HUDEP-2 (cell line): ENCODE measurements around the gene BCAS3.
"Not testable (repeated sequence)": the region's sequence is repeated elsewhere in the genome, so short reads cannot be mapped to it uniquely, and the experiment has no call there.

Experiments used
- DNase-seq, 76 experiments: peaks; one replicate each; lab custom pipeline; 2025; ENCODE audit not compliant: unreplicated experiment in 76 of 76; lab: John Stamatoyannopoulos, UW

BCAS3 gene

DNA sequence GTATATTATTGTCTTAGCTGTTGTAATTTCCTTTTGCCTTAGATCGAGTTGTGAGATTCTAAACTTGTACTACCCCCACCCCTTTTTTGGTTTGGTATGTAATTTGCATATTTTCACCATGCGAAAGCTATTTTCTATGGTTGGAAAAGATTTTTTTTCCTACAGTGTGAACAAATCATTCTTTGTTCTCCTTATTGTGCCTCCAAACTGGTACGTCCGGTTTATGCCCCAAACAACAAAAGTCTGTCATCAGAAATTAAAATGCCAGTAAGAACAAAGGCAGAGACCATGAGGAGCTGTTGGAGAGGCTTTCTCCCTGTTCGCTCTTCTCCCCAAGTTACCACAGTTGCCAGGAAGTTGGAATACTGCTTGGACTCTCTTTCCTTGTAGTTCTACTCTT, 66.1 kb downstream of the BCAS3 start:
- no peak for DNase-seq

DNA sequence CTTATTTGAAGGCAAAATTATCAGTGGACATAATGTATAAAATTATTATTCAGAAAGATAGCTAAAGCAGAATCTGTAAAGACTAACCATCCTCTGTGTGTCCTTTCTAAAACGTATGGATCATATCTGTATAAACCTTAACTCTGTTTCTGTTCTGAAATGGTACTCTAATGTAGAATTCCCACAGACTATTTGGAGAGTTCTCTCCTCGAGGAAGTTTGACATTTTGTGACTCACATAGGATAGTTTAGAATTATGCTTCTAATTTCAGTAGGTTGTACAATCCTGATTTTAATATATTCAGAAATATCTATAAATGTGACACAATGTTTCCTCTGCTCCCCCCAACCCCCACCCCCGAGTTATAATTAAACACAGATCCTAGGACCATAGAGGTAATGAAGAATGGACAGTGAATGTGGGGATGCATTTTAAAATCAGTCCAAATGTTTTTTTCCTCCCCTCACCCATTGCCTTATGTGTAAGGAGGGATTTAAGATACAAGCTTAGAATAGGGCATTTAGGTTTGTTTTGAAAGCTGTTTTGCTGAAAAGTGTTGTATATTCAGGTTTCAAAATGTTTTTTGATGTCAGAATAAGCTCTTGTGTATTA, 66.8 kb downstream of the BCAS3 start:
- no peak for DNase-seq

DNA sequence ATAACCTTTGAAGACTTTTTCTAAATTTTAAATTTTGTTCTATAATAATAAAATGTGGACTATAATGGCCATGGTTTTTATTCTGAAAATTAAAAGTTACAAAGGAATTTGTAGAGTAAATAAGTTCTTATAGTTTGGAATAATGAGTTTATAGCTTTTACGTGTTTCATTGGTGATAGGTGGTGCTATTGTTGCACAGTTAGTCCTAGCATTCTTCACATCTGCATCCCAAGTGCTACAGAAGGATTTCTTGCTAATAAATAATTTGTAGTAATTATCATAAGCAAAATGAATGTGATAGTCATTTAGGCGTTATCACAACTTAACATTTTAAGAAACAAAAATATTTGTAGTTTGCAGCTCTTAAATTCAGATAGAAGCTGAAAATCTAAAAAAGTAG, 67.9 kb downstream of the BCAS3 start:
- no peak for DNase-seq

DNA sequence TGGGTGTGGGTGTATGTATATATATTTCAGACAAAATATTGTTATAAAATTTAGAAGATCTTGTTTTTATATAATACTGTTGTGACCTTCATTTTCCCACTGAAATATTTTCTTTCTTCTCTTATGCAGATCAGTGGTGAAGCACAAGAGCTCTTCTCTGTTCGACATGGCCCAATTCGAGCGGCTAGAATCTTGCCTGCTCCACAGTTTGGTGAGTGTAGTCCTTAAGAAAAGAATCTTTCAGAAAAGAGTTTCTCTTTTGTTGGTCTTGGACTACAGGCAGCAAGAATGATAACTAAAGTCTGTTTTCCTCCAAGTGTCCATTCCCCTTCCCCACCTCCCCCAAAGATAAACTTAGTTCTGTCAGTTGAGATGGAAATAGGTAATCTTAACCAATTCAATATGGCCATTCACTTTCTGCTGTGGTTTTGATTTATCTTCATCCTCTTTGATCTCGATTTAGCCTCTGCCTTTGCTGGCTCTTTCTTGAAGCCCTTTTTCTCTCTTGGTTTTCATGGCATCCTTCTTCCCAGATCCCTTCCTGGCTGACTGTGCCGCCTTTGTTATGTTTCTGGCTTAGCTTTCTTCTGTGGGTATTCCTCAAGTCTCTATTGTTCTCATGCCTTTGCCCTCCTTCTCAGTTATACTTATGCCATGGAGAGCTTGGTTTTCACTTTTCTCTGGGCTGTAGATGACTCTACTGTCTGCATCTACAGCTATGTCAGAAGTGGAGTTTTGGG, 69.6 kb downstream of the BCAS3 start:
- no peak for DNase-seq

DNA sequence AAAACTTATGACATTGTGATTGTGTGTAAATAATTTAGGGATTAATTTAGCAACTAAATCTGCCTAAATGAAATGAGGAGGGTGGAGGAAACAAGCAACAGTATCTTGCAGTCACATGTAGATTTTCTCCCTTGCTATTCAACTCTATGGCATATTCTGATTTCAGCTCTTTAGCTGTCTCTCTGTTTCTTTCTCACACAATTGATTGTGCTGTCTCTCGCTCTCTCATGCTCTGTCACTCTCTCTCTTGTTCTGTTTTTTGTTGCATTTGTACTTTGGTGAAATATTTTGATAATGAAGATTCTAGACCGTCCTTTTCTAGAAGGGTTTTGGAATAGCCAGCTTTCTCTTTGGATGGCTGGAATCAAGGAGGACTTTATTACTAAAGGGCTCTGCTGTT, 70.6 kb downstream of the BCAS3 start:
- DNase-seq = no peak

DNA sequence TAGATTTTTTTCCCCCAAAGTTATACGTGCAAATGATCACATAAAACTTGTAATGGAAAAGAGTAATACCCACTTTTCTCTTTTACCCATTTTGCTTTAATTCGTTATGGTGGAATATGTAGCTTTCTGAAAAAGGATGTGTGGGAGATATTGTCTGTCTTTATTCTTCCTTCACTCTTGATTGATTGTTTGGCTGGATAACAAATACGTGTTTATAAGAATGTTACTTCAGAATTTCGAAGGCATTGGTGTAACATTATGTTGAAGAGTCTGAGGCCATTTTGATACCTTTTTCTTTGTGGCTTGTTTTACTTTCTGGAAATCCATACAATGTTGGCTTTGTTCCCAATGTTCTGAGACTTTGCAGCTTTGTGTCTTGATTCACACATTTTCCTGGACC, 71.4 kb downstream of the BCAS3 start:
- no peak for DNase-seq

DNA sequence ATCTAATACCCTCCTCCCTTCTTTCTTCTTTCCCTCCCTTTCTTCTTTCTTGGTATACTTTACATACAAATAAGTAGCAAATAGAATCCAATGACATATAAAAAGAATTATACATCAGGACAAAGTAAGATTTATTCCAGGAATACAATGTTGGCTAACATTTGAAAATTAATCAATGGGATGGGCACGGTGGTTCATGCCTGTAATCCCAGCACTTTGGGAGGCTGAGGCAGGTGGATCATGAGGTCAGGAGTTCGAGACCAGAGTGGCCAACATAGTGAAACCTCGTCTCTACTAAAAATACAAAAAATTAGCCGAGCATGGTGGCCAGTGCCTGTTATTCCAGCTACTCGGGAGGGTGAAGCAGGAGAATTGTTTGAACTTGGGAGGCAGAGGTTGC, 72.1 kb downstream of the BCAS3 start:
- DNase-seq = no peak

DNA sequence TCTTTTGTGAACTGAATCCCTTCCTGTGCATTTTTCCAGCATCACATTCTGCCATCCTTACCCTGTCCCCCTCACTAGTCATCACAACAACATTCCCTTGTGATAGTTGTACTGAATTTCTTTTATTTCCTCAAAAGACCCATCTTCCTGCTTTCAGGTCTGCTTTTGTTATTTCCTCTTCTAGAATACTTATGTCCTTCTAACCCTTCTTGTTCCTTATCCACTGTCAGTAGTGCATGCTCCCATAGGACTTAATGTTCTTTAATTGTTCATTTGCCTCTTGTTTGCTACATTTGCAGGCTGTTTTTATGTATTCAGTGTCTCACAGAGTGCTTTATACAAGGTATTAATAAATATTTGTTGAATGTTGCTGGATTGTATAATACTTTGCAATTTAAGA, 73.0 kb downstream of the BCAS3 start:
- DNase-seq = no peak

DNA sequence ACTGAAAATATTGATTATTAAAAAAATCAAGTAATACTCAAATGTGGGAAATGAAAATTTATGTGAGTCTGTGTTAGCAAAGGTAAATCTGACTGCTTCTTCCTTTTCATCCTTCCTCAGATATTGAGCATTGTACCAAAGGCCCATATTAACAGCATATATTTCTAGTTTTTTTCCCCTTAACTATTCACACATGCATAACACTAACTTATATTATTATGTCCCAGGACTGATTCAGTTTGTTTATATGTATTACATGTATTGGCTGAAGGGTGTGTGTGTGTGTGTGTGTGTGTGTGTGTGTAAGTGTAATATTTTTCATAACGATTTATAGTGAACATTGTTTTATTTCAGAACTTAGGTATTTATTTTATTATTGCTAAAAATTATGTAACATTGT, 74.2 kb downstream of the BCAS3 start:
- no peak for DNase-seq

DNA sequence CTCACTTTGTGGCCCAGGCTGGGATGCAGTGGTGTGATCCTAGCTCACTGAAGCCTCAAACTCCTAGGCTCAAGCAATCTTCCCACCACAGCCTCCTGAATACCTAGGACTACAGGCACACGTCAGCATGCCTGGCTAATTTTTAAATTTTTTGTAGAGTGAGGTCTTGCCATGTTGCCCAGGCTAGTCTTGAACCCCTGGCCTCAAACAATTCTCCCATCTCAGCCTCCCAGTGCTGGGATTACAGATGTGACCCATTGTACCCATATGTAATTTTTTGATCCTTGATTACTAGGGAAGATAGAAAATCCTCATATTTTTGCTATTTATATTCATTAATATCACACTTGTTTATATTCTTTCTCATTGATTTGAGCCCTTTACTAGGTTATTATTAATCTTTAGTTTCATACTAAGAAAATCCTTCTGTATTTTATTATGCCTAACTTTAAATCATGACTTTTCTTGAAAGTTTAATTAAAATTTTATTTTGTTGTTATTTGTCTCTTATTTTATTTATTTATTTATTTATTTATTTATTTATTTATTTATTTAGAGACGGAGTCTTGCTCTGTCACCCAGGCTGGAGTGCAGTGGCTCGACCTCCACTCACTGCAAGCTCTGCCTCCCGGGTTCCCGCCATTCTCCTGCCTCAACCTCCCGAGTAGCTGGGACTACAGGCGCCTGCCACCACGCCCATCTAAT, 75.4 kb downstream of the BCAS3 start:
- no peak for DNase-seq

DNA sequence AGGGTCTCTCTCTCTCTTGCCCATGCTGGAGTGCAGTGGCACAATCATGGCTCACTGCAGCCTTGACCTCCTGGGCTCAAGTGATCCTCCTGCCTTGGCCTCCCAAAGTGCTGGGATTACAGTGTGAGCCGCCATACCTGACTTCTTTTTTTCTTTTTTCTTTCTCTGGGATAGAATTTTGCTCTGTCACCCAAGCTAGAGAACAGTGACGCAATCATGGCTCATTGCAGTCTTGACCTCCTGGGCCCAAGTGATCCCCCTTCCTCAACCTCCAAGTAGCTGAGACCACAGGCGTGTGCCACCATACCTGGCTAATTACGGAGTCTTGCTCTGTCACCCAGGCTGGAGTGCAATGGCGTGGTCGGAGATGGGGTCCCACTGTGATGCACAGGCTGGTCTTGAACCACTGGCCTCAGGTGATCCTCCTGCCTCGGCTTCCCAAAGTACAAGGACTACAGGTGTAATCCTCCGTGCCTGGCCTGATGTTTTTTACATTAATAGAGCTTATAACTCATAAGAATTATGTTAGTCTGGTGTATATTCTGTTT, 76.5 kb downstream of the BCAS3 start:
- DNase-seq = no peak

DNA sequence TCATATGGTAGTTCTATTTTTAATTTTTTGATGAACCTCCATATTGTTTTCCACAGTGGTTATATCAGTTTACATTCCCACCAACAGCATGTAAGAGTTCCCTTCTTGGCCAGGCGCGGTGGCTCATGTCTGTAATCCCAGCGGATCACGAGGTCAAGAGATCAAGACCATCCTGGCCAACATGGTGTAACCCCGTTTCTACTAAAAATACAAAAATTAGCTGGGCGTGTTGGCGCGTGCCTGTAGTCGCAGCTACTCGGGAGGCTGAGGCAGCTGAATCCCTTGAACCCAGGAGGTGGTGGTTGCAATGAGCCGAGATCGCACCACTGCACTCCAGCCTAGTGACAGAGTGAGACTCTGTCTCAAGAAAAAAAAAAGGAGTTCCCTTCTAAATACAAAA, 79.1 kb downstream of the BCAS3 start:
- not testable (repeated sequence) for DNase-seq

DNA sequence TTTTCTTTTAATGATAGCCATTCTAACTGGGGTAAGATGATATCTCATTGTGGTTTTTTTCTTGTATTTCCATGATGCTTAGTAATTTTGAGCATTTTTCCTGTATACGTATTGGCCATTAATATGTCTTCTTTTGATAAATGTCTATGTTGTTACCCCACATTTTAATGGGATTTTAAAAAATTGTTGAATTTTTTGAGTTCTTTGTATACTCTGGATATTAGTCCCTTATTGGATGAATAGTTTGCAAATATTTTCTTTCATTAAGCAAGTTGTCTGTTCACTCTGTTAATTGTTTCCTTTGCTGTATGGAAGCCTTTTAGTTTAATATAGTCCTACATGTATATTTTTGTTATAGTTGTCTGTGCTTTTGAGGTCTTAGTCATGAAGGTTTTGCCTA, 79.8 kb downstream of the BCAS3 start:
- DNase-seq = no peak

DNA sequence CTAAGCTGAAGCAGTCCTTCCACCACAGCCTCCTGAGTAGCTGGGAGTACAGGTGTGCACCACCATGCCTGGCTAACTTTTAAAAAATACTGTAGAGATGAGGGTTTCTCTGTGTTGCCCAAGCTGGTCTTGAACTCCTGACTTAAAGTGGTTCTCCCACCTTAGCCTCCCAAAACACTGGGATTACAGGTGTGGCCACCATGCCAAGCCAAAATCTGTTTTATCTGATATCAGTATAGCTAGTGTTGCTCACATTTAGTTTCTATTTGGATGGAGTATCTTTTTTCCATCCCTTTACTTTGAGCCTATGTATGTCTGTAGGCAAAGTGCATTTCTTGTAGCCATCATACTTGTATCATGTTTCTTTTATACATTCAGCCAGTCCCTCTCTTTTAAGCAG, 82.1 kb downstream of the BCAS3 start:
- no peak for DNase-seq

DNA sequence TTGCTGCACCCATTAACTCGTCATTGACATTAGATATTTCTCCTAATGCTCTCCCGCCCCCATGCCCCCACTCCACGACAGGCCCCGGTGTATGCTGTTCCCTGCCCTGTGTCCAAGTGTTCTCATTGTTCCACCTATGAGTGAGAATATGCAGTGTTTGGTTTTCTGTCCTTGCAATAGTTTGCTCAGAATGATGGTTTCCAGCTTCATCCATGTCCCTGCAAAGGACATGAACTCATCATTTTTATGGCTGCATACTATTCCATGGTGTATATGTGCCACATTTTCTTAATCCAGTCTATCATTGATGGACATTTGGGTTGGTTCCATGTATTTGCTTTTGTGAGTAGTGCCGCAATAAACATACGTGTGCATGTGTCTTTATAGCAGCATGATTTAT, 83.7 kb downstream of the BCAS3 start:
- DNase-seq = not testable (repeated sequence)

DNA sequence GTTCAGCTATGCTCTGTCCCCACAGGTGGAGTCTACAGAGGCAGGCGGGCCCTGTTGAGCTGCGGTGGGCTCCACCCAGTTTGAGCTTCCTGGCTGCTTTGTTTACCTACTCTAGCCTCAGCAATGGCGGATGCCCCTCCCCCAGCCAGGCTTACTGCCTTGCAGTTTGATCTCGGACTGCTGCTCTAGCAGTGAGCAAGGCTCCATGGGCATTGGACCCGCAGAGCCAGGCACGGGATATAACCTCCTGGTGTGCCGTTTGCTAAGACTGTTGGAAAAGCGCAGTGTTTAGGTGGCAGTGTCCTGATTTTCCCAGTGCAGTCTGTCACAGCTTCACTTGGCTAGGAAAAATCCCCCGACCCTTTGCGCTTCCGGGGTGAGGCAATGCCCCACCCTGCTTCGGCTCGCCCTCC, 89.1 kb downstream of the BCAS3 start:
- no peak for DNase-seq

DNA sequence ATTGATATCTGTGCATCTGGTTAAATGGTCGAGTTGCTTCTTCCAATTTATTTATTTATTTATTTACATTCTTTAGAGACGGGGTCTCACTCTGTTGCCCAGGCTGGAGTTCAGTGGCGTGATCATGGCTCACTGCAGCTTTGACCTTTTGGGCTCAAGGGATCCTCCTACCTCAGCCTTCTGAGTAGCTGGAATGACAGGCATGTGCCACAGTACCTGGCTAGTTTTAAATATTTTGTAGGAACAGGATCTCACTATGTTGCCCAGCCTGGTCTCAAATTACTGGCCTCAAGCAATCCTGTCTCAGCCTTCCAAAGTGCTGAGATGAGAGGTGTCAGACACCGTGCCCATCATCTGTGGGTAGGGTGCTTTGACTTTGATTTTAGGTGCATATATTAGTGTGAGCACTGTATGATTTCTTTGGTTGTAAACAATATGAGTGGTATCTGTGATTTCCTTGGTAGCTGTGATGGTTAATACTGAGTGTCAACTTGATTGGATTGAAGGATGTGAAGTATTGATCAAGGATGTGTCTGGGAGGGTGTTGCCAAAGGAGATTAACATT, 90.2 kb downstream of the BCAS3 start:
- DNase-seq = no peak

DNA sequence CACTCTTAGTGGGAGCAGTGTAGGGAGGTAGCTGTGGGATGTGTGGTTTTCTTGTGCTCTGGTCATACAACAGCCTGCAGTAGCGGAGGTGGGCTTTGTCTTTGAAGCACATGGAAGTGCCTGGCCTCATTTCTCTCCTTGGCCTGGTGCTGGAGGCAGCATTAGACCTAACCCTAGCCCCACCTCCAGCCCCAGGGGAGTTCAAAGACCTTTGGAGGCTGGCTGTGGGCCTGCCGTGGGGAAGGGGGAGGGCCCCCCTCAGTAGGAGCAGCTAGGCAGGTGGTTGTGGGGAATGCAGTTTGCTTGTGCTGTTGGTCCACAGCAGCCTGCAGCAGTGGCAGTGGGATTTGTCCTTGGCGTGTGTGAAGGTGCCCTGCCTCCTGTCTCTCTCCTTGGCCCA, 91.7 kb downstream of the BCAS3 start:
- no peak for DNase-seq

DNA sequence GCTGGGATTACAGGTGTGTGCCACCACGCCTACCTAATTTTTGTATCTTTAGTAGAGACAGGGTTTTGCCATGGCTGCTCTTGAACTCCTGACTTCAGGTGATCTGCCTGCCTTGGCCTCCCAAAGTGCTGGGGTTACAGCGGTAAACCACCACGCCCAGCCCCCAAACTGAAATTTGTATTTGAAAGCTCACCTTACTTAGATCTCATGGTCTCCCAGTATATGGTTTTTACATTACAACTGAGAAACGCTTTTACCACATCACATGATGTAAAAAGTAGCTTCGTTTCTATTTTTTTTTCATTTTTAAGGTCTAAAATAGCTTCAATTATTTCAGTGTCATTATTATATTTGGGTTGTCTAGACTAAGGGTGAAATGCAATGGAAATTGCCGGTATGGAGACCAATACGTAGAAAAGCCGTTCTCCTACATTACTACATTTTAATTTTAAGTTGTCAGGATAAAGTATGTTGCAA, 93.3 kb downstream of the BCAS3 start:
- DNase-seq = no peak

DNA sequence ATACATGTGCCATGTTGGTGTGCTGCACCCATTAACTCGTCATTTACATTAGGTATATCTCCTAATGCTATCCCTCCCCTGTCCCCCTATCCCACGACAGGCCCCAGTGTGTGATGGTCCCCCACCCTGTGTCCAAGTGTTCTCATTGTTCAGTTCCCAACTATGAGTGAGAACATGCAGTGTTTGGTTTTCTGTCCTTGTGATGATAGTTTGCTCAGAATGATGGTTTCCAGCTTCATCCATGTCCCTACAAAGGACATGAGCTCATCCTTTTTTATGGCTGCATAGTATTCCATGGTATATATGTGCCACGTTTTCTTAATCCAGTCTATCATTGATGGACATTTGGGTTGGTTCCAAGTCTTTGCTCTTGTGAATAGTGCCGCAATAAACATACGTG, 94.0 kb downstream of the BCAS3 start:
- not testable (repeated sequence) for DNase-seq

DNA sequence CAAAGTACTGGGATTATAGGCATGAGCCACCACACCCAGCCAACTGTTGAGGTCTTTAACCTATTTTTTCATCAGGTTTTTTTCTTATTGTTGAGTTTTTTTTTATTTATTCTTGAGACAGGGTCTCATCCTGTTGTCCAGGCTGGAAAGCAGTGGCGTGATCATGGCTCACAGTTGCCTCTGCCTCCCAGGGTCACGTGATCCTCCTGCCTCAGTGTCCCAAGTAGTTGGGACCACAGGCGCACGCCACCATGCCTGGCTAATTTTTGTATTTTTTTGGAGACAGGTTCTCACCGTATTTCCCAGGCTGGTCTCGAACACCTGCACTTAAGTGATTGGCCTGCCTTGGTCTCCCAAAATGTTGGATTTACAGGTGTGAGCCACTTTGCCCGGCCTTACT, 95.9 kb downstream of the BCAS3 start:
- DNase-seq = no peak
